Esophagus muscularis mucosa (tissue), 3 donors: ENCODE results near the gene PPP1R37.

Experiments
- POLR2A ChIP-seq: fragments of 450-650 bp; IDR thresholded peaks from one replicate; pipeline ENCODE4 v1.6.1; 2017; ENCODE audit warnings: antibody characterized with exemption, moderate library complexity, mild to moderate bottlenecking, low read depth
- TF ChIP-seq, protein P1 (sequence below), 3 experiments: fragments of 200-600 bp in 2 of 3; fragments of 450-650 bp in 1 of 3; sonication (generic) in 2 of 3; IDR thresholded peaks; one replicate each; pipeline ENCODE4 v1.5.1; 2017 to 2019; ENCODE audit warnings: antibody characterized with exemption in 3 of 3, mild to moderate bottlenecking in 2 of 3, moderate library complexity in 1 of 3

DNA sequence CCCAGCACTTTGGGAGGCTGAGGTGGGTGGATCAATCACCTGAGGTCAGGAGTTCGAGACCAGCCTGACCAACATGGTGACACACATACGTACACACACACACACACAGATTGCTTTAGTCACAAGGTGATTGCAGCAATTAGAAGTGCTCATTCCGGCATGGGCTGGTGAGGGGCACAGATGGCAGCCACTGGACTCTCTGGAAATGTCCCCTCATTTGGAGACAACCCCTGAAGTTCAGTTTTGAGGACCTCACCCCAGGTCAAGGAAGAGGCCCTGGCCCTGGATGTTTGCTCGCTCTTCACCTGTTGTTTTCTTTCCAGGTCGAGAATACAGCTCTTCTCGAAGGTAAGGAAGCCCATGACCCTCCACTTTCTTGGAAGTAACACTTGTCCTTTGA, 22.8 kb upstream of the PPP1R37 start:
- TF ChIP-seq, protein P1, sequence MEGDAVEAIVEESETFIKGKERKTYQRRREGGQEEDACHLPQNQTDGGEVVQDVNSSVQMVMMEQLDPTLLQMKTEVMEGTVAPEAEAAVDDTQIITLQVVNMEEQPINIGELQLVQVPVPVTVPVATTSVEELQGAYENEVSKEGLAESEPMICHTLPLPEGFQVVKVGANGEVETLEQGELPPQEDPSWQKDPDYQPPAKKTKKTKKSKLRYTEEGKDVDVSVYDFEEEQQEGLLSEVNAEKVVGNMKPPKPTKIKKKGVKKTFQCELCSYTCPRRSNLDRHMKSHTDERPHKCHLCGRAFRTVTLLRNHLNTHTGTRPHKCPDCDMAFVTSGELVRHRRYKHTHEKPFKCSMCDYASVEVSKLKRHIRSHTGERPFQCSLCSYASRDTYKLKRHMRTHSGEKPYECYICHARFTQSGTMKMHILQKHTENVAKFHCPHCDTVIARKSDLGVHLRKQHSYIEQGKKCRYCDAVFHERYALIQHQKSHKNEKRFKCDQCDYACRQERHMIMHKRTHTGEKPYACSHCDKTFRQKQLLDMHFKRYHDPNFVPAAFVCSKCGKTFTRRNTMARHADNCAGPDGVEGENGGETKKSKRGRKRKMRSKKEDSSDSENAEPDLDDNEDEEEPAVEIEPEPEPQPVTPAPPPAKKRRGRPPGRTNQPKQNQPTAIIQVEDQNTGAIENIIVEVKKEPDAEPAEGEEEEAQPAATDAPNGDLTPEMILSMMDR (IDR thresholded peaks at IDR 0.05) = no peak
- no peak for TF ChIP-seq POLR2A
